ENCODE results near the gene PDIA6. TPM values are rescaled to one million over a fixed set of nuclear protein-coding genes. Genes with fewer than 3 reads are reported as not detected.

The PDIA6 gene
- total RNA-seq, 1 donor from 2014 or later = 188 TPM

- intact Hi-C loops (cut with micrococcal nuclease) = no loop called here
These were observed 47.1 kb downstream of the PDIA6 start for GRCh38 chr2:10765461-10765860.

- intact Hi-C loops (cut with micrococcal nuclease) = no loop called here
These were observed 47.7 kb downstream of the PDIA6 start for GRCh38 chr2:10764896-10765295.

DNA sequence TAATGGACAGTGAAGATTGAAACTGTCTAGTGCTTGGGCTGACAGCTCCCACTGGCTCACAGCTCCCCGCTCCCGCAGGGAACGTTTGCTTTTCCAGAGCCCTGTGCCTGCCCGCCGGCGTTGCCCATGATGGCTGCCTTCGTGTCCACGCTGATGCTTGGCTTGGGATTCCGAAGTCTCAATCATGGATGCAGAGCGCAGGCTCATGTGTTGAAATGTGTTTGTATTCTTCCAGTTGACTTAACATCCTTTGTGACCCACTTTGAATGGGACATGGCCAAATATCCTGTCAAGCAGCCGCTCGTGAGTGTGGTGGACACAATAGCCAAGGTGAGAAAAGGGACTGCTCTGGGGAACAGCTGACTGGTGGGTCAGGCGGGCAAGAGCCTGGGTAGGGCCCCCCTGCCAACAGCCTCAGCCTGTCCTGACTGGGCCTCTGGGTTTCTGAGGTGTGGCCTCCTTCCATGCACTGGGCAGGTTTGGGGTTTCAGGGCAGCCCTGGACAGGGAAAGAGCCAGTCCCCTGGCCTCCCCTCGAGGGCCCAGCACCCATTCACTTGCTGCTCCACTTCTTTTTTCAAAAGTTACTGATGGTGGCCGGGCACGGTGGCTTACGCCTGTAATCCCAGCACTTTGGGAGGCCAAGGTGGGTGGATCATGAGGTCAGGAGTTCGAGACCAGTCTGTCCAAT lies 48.3 kb downstream of the PDIA6 start:
- intact Hi-C loops (cut with micrococcal nuclease) = no loop called here

DNA sequence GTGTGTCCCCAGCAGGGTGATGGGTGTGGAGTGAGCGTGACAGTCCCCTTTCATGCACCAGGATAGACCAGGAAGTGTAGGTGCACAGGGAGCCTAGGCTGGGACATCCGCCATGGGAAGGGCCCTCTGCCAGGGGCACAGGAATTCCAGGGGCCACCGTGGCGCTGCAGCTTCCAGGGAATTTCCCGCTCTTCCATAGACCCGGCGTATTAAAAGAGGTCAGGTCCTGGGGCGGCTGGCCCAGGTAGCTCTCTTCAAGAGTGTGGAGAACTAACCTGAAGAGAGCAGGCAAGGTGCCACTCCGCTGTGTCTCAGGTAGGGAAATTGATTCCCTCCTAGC lies 49.2 kb downstream of the PDIA6 start:
- intact Hi-C loops (cut with micrococcal nuclease) = no loop called here

GRCh38 chr2:10762651-10763460 lies 49.7 kb downstream of the PDIA6 start:
- intact Hi-C loops (cut with micrococcal nuclease) = no loop called here

DNA sequence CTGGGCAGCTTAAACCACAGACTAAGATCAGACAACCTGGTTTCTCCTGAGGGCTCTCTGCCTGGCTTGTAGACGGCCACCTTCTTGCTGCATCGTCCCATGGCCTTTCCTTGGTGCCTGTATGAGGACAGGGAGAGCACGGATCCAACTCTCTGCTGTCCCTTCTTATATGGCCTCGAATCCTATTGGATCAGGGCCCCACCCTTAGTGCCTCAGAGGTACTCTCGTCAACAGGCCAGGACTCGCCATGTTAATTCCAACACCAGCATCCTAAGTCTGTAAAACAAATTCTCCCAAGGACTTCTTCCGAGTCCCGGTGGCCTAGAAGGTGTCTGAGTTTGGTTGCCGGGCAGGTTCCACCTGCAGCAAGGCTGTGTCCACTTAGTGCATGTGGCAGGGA lies 51.0 kb downstream of the PDIA6 start:
- intact Hi-C loops (cut with micrococcal nuclease) = no loop called here

DNA sequence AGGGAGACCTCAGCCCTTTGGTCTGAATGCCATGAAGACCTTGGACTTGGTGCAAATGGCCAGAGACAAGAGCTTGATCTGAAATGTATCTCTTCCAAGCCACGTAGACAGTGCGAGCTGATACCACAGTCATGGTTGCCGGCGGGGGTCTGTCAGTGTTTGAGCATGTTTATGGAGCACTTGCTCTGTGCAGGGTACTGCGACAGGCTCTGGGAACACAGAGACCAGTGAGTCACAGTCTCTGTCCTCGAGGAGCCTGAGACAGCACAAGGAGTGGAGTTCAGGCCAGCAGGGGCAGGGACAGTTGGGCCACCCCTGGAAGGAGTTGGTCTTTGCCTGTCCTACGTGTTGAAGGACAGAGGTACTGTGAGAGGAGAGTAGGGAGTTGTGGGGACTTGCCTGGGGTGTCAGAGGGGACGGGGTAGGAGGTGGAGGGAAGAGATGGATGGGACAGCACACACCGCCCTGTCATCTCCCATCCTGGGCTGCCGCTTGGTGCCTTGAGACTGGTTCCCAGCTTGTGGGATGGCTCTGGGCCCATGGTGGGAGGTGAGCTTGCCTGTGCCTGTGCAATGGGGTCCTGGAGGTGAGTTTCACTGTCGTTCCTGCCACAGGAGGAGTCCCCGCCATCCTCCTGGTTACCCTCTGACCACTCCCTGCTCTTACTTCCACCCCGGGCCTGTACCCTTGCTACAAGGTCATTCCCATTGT lies 51.6 kb downstream of the PDIA6 start:
- intact Hi-C loops (cut with micrococcal nuclease) = no loop called here

DNA sequence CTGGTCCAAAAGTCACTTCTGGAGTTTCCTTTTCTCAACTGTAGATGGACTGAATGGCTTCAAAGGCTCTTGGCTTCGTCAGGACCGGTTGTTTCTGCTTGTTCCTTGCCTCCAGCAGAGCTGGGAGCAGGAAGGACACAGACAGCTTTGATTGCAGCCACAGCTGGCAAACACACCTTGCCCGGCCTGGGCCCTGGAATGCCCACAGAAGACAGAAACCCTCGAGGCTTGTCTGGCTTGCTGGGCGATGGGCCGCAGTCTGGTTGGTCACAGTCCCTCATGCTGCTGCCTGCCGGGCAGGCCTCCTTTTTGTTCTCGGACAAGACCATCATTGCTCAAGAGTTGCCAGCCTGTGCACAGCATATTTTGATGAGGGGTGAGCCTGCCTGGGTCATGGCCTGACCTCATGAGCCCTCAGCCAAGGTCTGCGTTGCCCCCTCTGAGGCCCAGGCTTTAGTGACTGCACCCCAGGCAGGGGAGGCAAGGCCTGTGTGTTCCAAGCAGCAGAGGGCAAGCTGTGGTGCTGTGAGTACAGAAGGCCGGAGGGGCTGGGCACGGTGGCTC lies 53.4 kb downstream of the PDIA6 start:
- intact Hi-C loops (cut with micrococcal nuclease) = no loop called here

- intact Hi-C loops (cut with micrococcal nuclease) = no loop called here
These were observed 54.7 kb downstream of the PDIA6 start for GRCh38 chr2:10757814-10758286.

DNA sequence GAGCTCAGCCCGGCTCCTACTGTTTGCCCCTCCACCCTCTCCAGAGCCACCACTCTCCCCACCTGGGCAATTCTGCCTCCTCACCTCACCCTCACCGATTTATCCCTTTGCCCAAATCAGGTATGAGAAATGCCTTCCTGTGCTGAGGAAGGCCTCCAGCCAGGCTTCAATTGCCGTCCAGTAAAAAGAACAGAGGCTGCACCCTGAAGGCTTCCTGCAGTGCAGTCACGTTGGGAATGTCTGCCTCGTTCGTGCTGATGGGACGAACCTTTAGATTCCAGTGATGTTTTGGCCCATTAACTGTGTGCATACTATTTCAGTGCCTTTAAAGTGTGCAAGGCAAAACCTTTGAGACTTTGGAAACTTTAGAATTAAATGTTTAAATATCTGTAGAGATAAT lies 57.0 kb downstream of the PDIA6 start:
- intact Hi-C loops (cut with micrococcal nuclease) = no loop called here

DNA sequence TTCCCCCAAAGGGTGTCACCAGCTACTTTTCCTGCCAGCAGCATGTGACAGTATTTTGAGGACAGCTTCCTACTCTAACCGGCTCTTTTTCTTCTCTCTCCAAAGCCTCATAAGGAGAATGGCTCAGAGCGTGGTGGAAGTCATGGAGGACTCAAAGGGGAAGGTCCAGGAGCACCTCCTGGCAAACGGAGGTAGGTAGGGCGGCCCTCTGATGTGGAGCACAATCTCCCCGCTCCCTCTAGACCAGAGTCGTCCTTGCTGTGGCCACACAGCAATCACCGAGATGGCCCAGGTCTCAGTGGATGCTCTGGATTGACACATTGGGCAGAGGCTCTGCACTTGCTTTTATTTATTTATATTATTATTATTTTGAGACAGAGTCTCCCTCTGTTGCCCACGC lies 58.7 kb downstream of the PDIA6 start:
- intact Hi-C loops (cut with micrococcal nuclease) = no loop called here

- intact Hi-C loops (cut with micrococcal nuclease) = no loop called here
These were observed 59.4 kb downstream of the PDIA6 start for GRCh38 chr2:10753156-10753555.

DNA sequence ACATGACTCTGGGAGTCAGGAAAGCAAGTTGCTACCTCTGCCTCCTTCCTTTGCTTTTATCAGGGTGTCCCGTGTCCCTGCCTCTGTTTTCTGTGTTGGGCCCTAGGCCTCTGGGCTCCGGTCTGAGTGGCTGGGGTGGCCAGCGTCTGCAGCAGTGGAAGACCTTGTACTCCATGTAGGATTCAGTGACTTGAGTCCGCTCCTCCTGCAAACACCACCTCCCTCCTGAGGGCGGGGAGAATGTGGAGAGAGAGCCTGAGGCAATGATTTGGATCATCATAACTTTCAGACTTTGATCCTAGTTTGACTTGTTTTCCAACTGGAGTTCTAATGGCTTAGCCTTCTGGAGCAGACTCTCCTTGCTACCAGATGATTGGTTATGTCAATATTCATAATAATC lies 60.3 kb downstream of the PDIA6 start:
- intact Hi-C loops (cut with micrococcal nuclease) = no loop called here

DNA sequence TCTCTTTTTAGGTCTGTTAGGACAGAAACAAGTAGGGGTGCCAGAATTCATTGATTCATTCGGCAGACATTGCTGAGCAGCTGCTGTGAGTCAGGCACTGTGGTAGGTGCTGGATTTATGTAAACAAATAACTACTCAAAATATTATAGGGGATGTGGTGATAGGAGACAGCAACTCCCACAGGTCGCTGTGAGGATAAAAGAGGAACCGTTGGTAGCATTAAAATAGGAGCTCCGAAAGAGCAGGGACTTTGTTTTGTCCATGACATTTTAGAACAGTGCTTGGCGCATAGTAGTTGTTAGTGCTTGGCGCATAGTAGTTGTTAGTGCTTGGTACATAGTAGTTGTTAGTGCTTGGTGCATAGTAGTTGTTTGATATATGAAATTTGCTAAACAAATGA lies 62.0 kb downstream of the PDIA6 start:
- intact Hi-C loops (cut with micrococcal nuclease) = no loop called here

- intact Hi-C loops (cut with micrococcal nuclease) = no loop called here
These were observed 69.9 kb downstream of the PDIA6 start for GRCh38 chr2:10742666-10743065.

- intact Hi-C loops (cut with micrococcal nuclease) = no loop called here
These were observed 71.4 kb downstream of the PDIA6 start for GRCh38 chr2:10741139-10741538.

- intact Hi-C loops (cut with micrococcal nuclease) = no loop called here
These were observed 72.4 kb downstream of the PDIA6 start for GRCh38 chr2:10740226-10740625.

DNA sequence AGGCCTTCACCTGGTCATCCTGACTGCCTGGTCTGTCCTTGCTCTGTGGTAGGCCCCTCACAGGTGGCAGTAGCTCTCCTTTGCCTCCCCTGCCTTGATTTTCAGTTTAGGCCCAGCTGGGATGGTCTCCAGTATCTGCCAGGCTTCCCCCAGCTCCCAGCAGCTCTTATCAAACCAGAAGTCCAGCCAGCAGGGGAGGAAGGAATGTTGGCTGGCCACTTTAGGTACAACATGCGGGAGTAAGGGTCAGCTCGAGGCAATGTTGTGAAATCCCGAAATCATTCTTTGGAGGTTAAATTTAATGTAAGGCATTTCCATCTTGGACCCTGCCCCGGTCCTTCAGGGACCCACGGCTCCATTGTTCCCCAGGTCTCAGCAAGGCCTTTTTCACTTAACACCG lies 74.4 kb downstream of the PDIA6 start:
- intact Hi-C loops (cut with micrococcal nuclease) = no loop called here

DNA sequence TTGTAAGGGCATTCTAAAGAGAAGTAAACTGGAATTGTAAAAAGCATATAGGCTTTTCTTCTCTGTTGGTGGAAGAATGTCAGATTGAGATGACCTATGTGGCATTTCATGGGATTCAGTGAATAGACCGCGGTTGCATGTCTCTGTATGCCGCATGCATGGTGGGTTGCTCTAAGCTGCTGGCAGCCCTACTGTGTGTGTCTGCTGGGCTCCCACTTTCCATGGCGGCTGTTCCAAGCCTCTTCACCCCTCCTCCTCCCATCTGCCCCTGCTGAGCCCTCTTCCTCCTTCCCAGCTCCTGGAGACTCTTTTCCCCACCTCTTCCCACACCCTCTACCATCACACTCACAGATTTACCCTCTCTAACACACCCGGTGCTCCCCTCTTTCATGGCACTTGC lies 78.6 kb downstream of the PDIA6 start:
- intact Hi-C loops (cut with micrococcal nuclease) = no loop called here

DNA sequence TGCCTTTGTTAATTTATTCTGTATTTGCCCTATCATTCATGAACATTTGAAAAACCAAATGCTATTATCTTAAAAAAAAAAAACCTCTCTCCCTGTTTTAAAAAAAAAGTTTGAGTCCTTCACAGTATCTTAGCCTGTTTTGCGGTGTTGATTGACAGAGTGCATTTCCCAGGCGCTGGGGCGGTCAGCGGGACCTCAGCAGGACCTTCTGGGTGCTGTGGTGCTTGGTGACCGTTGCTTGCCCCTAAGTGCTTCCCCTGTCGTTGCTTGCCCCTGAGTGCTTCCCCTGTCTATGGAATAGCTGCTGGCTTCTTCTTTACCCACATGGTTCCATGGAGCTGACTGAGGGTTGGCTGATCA lies 79.0 kb downstream of the PDIA6 start:
- intact Hi-C loops (cut with micrococcal nuclease) = no loop called here

Measured in T-helper 2 cell treated with Interferon-gamma antibody and Interleukin-4, amounts not matched to agents 100 ng/mL and 5 ng/mL, for 36 hours (primary cell).